GM19035 (cell line): ENCODE results near the gene ANKRD17.
A peak's percentile ranks its signal among the peaks of the same experiment; 100 is the strongest.

Experiments
- ATAC-seq: cut with Tn5 transposase; IDR thresholded peaks from one replicate; pipeline ENCODE4 v1.9.1; 2021; ENCODE audit not compliant: unreplicated experiment

The ANKRD17 gene

GRCh38 chr4:73197220-73197619 is 61.4 kb downstream of the ANKRD17 start:
- no peak for ATAC-seq

- no peak for ATAC-seq
These were observed 64.5 kb downstream of the ANKRD17 start for GRCh38 chr4:73194064-73194463.

GRCh38 chr4:73193659-73194058 is 64.9 kb downstream of the ANKRD17 start:
- ATAC-seq: peak; percentile 3

- peak; percentile 67 for ATAC-seq
These were observed 65.4 kb downstream of the ANKRD17 start for GRCh38 chr4:73193155-73193554.

- no peak for ATAC-seq
These were observed 69.3 kb downstream of the ANKRD17 start for GRCh38 chr4:73189274-73189810.

GRCh38 chr4:73187325-73187724 is 71.3 kb downstream of the ANKRD17 start:
- no peak for ATAC-seq

- no peak for ATAC-seq
These were observed 72.7 kb downstream of the ANKRD17 start for GRCh38 chr4:73185903-73186302.

- ATAC-seq: no peak
These were observed 77.4 kb downstream of the ANKRD17 start for GRCh38 chr4:73181231-73181630.

GRCh38 chr4:73178389-73178788 is 80.2 kb downstream of the ANKRD17 start:
- ATAC-seq: no peak

GRCh38 chr4:73172161-73172560 is 86.4 kb downstream of the ANKRD17 start:
- ATAC-seq: no peak

GRCh38 chr4:73170518-73171198 is 87.9 kb downstream of the ANKRD17 start:
- no peak for ATAC-seq

- no peak for ATAC-seq
These were observed 92.4 kb downstream of the ANKRD17 start for GRCh38 chr4:73166212-73166611.

GRCh38 chr4:73161527-73162185 is 96.9 kb downstream of the ANKRD17 start:
- ATAC-seq: no peak

GRCh38 chr4:73156394-73156793 is 102.2 kb downstream of the ANKRD17 start:
- no peak for ATAC-seq

GRCh38 chr4:73152893-73153292 is 105.7 kb downstream of the ANKRD17 start:
- no peak for ATAC-seq

GRCh38 chr4:73142995-73143547 is 115.5 kb downstream of the ANKRD17 start:
- ATAC-seq: no peak

GRCh38 chr4:73139991-73140390 is 118.6 kb downstream of the ANKRD17 start:
- no peak for ATAC-seq

GRCh38 chr4:73139245-73139644 is 119.4 kb downstream of the ANKRD17 start:
- ATAC-seq: no peak

- ATAC-seq: no peak
These were observed 121.5 kb downstream of the ANKRD17 start for GRCh38 chr4:73137121-73137520.

GRCh38 chr4:73133784-73134183 is 124.8 kb downstream of the ANKRD17 start:
- ATAC-seq: no peak

- ATAC-seq: no peak
These were observed 127.3 kb downstream of the ANKRD17 start for GRCh38 chr4:73131281-73131680.

GRCh38 chr4:73129319-73129718 is 129.3 kb downstream of the ANKRD17 start:
- ATAC-seq: no peak
